Transverse colon (tissue), 4 donors: ENCODE results near the gene FUZ.

ENCODE experiments used
- CTCF ChIP-seq, 5 experiments: fragments of 200-600 bp in 3 of 5; fragments of 450-650 bp in 2 of 5; sonication (generic) in 3 of 5; IDR thresholded peaks; 1 replicate in 2 of 5; 2 replicates in 3 of 5; pipeline ENCODE4 v1.5.1; 2016 to 2017; ENCODE audit warnings: antibody characterized with exemption in 5 of 5, inconsistent platforms in 3 of 5, mild to moderate bottlenecking in 2 of 5, moderate library complexity in 1 of 5
- EP300 ChIP-seq: sonication (generic); formaldehyde crosslinking; IDR thresholded peaks from one replicate; pipeline ENCODE4 v1.6.1; 2017; ENCODE audit warnings: antibody characterized with exemption, low read depth
- POLR2A ChIP-seq: fragments of 450-650 bp; IDR thresholded peaks from one replicate; pipeline ENCODE4 v1.6.1; 2016; ENCODE audit warnings: antibody characterized with exemption, mild to moderate bottlenecking, moderate library complexity
- POLR2AphosphoS5 ChIP-seq, 3 donors: sonication (generic); formaldehyde crosslinking; IDR thresholded peaks; one replicate each; pipeline ENCODE4 v1.6.1; 2016; ENCODE audit warnings: antibody characterized with exemption in 3 of 3

- TF ChIP-seq CTCF (IDR thresholded peaks at IDR 0.05) = no peak
- TF ChIP-seq POLR2A = no peak
- no peak for TF ChIP-seq POLR2AphosphoS5 (IDR thresholded peaks at IDR 0.05)
- TF ChIP-seq EP300 = no peak
These were observed 42.2 kb upstream of the FUZ start for GRCh38 chr19:49855277-49855675.
